ENCODE data around the gene ABCD1. TPM values are rescaled to one million over a fixed set of nuclear protein-coding genes. Genes with fewer than 3 reads are reported as not detected.

Gene ABCD1
- total RNA-seq, 1 experiment from 2014 or later: 9.1 TPM

DNA sequence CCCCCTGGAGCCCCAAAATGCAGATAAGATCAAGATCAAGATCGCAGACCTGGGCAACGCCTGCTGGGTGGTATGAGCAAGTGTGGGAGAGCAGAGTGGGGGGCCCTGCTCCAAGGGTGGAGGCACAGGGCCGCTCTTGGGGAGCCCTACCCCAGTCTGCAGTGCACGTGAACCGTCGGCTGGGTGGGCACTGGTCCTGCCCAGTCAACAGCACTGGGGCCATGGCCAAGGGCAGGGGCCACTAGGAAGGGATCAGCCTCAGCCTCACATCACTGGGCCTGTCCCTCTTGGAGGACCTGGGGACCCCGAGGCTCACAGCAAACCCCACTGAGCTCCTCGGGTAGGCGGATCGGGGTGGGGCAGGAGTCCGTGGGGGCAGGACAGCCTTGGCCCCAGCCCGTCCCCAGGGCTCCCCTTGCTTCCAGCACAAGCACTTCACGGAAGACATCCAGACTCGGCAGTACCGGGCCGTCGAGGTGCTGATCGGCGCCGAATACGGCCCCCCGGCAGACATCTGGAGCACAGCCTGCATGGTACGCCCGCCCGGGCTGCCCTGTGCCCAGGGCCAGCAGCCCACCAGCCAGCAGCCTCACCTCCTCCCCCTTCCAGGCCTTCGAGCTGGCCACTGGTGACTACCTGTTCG is 59.8 kb downstream of the ABCD1 start (continued):
- TF ChIP-seq, protein P1, sequence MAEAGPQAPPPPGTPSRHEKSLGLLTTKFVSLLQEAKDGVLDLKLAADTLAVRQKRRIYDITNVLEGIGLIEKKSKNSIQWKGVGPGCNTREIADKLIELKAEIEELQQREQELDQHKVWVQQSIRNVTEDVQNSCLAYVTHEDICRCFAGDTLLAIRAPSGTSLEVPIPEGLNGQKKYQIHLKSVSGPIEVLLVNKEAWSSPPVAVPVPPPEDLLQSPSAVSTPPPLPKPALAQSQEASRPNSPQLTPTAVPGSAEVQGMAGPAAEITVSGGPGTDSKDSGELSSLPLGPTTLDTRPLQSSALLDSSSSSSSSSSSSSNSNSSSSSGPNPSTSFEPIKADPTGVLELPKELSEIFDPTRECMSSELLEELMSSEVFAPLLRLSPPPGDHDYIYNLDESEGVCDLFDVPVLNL (CRISPR knock-in tag; IDR thresholded peaks at IDR 0.05; ENCODE audit: borderline replicate concordance, low read depth): no peak
- TF ChIP-seq, protein P2, sequence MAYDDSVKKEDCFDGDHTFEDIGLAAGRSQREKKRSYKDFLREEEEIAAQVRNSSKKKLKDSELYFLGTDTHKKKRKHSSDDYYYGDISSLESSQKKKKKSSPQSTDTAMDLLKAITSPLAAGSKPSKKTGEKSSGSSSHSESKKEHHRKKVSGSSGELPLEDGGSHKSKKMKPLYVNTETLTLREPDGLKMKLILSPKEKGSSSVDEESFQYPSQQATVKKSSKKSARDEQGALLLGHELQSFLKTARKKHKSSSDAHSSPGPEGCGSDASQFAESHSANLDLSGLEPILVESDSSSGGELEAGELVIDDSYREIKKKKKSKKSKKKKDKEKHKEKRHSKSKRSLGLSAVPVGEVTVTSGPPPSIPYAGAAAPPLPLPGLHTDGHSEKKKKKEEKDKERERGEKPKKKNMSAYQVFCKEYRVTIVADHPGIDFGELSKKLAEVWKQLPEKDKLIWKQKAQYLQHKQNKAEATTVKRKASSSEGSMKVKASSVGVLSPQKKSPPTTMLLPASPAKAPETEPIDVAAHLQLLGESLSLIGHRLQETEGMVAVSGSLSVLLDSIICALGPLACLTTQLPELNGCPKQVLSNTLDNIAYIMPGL (CRISPR knock-in tag; IDR thresholded peaks at IDR 0.05): no peak

DNA sequence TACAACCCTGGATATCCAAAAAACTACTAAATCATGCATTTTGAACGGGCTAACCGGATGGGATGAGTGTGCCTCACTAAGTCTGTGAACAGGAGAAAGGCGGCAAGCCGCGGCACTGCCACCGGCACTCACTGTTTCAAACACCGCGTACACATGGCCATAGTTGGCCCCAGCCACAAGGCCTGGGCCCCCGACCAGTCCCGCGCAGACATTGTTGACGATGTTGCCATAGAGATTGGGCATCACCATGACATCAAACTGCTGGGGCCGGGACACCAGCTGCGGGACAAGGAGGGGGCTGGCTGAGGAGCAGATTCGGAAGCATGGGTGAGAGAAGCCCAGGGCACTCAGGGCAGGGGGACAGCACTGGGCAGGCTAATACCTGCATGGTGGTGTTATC is 62.0 kb downstream of the ABCD1 start:
- CTCF ChIA-PET: no interaction called here
- H3K4me1 Mint-ChIP-seq: no peaks in the 10 kb centered on the region
- ATAC-seq: no peak

More for the DNA sequence above, 62.0 kb downstream of the ABCD1 start:
- Mint-ChIP-seq H3K27ac (no peak overlapping the region), H3K27me3 (ENCODE audit: low read depth) (no peaks in the 10 kb centered on the region), H3K9me3 (no peaks in the 10 kb centered on the region), H3K36me3 (peaks cover 3% of the 10 kb centered on the region), H3K4me3 (no peak overlapping the region)
- POLR2A ChIA-PET: interaction anchor here (0.6 kb wide), 1 partner anchor 212 kb away, joined by 8 read pairs; no protein-coding TSS in a partner anchor
- no peak for DNase-seq (ENCODE audit: low spot score)
- TF ChIP-seq, protein P3, sequence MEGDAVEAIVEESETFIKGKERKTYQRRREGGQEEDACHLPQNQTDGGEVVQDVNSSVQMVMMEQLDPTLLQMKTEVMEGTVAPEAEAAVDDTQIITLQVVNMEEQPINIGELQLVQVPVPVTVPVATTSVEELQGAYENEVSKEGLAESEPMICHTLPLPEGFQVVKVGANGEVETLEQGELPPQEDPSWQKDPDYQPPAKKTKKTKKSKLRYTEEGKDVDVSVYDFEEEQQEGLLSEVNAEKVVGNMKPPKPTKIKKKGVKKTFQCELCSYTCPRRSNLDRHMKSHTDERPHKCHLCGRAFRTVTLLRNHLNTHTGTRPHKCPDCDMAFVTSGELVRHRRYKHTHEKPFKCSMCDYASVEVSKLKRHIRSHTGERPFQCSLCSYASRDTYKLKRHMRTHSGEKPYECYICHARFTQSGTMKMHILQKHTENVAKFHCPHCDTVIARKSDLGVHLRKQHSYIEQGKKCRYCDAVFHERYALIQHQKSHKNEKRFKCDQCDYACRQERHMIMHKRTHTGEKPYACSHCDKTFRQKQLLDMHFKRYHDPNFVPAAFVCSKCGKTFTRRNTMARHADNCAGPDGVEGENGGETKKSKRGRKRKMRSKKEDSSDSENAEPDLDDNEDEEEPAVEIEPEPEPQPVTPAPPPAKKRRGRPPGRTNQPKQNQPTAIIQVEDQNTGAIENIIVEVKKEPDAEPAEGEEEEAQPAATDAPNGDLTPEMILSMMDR (IDR thresholded peaks at IDR 0.05): no peak
- TF ChIP-seq, protein P4, sequence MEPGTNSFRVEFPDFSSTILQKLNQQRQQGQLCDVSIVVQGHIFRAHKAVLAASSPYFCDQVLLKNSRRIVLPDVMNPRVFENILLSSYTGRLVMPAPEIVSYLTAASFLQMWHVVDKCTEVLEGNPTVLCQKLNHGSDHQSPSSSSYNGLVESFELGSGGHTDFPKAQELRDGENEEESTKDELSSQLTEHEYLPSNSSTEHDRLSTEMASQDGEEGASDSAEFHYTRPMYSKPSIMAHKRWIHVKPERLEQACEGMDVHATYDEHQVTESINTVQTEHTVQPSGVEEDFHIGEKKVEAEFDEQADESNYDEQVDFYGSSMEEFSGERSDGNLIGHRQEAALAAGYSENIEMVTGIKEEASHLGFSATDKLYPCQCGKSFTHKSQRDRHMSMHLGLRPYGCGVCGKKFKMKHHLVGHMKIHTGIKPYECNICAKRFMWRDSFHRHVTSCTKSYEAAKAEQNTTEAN (CRISPR knock-in tag; IDR thresholded peaks at IDR 0.05): no peak
- TF ChIP-seq, protein P5, sequence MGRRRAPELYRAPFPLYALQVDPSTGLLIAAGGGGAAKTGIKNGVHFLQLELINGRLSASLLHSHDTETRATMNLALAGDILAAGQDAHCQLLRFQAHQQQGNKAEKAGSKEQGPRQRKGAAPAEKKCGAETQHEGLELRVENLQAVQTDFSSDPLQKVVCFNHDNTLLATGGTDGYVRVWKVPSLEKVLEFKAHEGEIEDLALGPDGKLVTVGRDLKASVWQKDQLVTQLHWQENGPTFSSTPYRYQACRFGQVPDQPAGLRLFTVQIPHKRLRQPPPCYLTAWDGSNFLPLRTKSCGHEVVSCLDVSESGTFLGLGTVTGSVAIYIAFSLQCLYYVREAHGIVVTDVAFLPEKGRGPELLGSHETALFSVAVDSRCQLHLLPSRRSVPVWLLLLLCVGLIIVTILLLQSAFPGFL (CRISPR knock-in tag; IDR thresholded peaks at IDR 0.05; ENCODE audit: borderline replicate concordance): no peak
- TF ChIP-seq, protein P6, sequence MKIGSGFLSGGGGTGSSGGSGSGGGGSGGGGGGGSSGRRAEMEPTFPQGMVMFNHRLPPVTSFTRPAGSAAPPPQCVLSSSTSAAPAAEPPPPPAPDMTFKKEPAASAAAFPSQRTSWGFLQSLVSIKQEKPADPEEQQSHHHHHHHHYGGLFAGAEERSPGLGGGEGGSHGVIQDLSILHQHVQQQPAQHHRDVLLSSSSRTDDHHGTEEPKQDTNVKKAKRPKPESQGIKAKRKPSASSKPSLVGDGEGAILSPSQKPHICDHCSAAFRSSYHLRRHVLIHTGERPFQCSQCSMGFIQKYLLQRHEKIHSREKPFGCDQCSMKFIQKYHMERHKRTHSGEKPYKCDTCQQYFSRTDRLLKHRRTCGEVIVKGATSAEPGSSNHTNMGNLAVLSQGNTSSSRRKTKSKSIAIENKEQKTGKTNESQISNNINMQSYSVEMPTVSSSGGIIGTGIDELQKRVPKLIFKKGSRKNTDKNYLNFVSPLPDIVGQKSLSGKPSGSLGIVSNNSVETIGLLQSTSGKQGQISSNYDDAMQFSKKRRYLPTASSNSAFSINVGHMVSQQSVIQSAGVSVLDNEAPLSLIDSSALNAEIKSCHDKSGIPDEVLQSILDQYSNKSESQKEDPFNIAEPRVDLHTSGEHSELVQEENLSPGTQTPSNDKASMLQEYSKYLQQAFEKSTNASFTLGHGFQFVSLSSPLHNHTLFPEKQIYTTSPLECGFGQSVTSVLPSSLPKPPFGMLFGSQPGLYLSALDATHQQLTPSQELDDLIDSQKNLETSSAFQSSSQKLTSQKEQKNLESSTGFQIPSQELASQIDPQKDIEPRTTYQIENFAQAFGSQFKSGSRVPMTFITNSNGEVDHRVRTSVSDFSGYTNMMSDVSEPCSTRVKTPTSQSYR (CRISPR knock-in tag; IDR thresholded peaks at IDR 0.05): no peak
- no peak for TF ChIP-seq ZNF263 (CRISPR knock-in tag; IDR thresholded peaks at IDR 0.05; ENCODE audit: low read depth)
- TF ChIP-seq, protein P7, sequence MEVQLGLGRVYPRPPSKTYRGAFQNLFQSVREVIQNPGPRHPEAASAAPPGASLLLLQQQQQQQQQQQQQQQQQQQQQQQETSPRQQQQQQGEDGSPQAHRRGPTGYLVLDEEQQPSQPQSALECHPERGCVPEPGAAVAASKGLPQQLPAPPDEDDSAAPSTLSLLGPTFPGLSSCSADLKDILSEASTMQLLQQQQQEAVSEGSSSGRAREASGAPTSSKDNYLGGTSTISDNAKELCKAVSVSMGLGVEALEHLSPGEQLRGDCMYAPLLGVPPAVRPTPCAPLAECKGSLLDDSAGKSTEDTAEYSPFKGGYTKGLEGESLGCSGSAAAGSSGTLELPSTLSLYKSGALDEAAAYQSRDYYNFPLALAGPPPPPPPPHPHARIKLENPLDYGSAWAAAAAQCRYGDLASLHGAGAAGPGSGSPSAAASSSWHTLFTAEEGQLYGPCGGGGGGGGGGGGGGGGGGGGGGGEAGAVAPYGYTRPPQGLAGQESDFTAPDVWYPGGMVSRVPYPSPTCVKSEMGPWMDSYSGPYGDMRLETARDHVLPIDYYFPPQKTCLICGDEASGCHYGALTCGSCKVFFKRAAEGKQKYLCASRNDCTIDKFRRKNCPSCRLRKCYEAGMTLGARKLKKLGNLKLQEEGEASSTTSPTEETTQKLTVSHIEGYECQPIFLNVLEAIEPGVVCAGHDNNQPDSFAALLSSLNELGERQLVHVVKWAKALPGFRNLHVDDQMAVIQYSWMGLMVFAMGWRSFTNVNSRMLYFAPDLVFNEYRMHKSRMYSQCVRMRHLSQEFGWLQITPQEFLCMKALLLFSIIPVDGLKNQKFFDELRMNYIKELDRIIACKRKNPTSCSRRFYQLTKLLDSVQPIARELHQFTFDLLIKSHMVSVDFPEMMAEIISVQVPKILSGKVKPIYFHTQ (CRISPR knock-in tag; IDR thresholded peaks at IDR 0.05): no peak
- TF ChIP-seq TEAD1 (CRISPR knock-in tag; IDR thresholded peaks at IDR 0.05): no peak
